ENCODE measurements around the gene EPHB1. TPM values are rescaled to one million over a fixed set of nuclear protein-coding genes. Genes with fewer than 3 reads are reported as not detected.
"Not testable (repeated sequence)": the region's sequence is repeated elsewhere in the genome, so short reads cannot be mapped to it uniquely, and the experiment has no call there.

The EPHB1 gene
- total RNA-seq, 3 donors from 2014 or later: 0.31 to 6.9 (median 0.64) TPM

DNA sequence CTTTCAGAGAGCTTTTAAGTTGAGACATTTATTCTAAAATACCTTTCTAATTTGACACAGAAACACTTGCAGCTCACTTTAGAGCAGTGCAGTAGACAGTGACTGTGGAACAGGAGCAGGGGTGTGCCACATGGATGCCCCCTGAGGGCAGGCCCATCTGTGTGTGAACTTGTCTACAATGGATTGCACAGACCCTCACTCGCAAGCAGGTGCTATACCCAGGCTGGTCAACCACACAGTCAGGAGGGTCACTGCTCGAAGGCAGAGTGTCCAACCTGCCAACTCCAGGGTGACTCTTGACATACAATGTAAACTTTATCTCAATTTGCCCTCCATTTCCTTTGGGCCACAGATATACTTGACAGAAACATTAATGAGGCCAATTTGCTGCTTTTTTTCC is 437.2 kb downstream of the EPHB1 start:
- DNase-seq: no peak
- ATAC-seq: no peak
- H3K36me3 ChIP-seq (ENCODE audit: low read depth): no peaks in the 10 kb centered on the region
- TF ChIP-seq, protein P1, sequence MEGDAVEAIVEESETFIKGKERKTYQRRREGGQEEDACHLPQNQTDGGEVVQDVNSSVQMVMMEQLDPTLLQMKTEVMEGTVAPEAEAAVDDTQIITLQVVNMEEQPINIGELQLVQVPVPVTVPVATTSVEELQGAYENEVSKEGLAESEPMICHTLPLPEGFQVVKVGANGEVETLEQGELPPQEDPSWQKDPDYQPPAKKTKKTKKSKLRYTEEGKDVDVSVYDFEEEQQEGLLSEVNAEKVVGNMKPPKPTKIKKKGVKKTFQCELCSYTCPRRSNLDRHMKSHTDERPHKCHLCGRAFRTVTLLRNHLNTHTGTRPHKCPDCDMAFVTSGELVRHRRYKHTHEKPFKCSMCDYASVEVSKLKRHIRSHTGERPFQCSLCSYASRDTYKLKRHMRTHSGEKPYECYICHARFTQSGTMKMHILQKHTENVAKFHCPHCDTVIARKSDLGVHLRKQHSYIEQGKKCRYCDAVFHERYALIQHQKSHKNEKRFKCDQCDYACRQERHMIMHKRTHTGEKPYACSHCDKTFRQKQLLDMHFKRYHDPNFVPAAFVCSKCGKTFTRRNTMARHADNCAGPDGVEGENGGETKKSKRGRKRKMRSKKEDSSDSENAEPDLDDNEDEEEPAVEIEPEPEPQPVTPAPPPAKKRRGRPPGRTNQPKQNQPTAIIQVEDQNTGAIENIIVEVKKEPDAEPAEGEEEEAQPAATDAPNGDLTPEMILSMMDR (IDR thresholded peaks at IDR 0.05): no peak
- intact Hi-C loops (cut with DNase I, micrococcal nuclease): no loop called here
- H3K4me1 ChIP-seq (ENCODE audit: low read depth): no peaks in the 10 kb centered on the region
- H3K9me3 ChIP-seq: no peaks in the 10 kb centered on the region
- no peak overlapping the region for H3K4me3 ChIP-seq

GRCh38 chr3:135233476-135233875 is 438.4 kb downstream of the EPHB1 start:
- H3K9me3 ChIP-seq; H3K4me3 ChIP-seq; H3K4me1 ChIP-seq (ENCODE audit: low read depth); H3K36me3 ChIP-seq (ENCODE audit: low read depth); DNase-seq; intact Hi-C loops (cut with DNase I, micrococcal nuclease); ATAC-seq: not testable (repeated sequence)

GRCh38 chr3:135235541-135235940 is 440.5 kb downstream of the EPHB1 start:
- Histone ChIP-seq H3K4me3 (no peak overlapping the region), H3K9me3 (no peaks in the 10 kb centered on the region), H3K36me3 (ENCODE audit: low read depth) (no peaks in the 10 kb centered on the region), H3K4me1 (ENCODE audit: low read depth) (no peaks in the 10 kb centered on the region)
- TF ChIP-seq, protein P1 (IDR thresholded peaks at IDR 0.05): no peak
- intact Hi-C loops (cut with DNase I, micrococcal nuclease): no loop called here
- DNase-seq (no peak), ATAC-seq (no peak)

DNA sequence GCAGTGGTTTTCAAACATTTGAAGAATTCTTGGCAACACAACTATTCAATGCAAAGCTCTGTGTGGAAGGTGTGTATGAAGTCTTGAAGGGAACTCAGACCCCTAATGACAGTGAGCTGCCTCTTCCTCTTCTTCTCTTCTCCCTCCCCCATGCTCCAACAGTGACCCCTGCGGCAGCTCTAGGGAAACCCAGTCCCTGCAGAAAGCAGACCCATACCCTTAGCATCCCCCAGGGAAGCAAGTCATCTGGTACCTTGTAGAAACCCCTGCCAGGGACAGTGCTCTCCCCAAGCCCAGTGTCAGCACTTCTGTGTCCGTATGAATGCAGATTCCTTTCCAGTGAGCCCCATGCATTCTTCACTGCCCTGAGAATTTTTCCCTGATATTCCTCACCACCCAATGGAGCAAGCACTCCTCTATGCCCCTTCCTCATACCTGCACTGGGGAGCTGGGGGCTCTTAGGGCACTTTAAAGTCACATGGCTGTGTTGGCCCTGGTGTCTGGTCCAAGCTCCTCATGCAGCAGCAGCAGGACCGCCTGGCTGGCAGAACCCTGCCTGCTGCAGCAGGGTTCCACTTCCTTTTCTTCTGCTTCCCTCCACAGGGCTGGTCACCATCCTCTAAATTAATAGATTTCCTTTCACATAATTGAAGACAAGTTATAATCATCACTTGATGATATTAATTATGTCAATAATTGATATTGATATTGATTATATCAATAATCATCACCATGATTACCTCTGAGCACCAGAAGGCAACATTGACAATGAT is 442.5 kb downstream of the EPHB1 start:
- no peak for ATAC-seq
- Histone ChIP-seq H3K4me3 (no peak overlapping the region), H3K4me1 (ENCODE audit: low read depth) (no peaks in the 10 kb centered on the region), H3K9me3 (no peaks in the 10 kb centered on the region), H3K36me3 (ENCODE audit: low read depth) (no peaks in the 10 kb centered on the region)
- intact Hi-C loops (cut with DNase I, micrococcal nuclease): no loop called here
- TF ChIP-seq, protein P1 (IDR thresholded peaks at IDR 0.05): no peak
- DNase-seq: no peak

DNA sequence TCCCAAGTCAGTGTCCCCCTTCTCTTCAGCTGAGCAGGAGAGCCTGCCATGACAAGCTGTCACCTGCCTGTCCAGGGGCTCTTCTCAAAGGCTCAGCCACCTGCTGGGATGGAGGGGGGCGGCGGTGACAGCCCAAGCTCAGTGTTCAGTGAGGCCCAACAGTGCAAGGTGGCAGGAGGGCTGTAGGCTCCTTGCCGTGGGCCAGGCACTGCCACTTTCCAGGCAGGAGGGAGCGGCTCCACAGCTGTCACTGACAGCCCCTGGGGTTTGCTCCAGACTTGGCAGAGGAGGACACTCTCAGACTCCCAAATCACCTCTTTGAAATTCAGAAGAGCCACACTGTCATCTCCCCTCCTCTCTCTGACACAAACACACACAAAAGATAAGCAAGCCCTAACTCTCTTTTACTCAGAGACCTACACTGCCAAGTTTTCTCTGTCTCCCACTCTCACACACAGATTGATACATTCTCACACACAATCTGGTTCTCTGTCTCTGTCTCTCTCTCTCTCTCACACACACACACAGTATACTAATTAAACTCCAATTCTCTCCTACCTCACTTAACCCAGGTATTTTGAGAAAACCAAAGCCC is 443.3 kb downstream of the EPHB1 start:
- TF ChIP-seq, protein P1 (IDR thresholded peaks at IDR 0.05): no peak
- intact Hi-C loops (cut with DNase I, micrococcal nuclease): no loop called here
- Histone ChIP-seq H3K4me1 (ENCODE audit: low read depth) (no peaks in the 10 kb centered on the region), H3K9me3 (no peaks in the 10 kb centered on the region), H3K4me3 (no peak overlapping the region), H3K36me3 (ENCODE audit: low read depth) (no peaks in the 10 kb centered on the region)
- DNase-seq: no peak
- ATAC-seq: no peak

- TF ChIP-seq, protein P1 (IDR thresholded peaks at IDR 0.05): no peak
- no peak for ATAC-seq
- intact Hi-C loops (cut with DNase I, micrococcal nuclease): no loop called here
- Histone ChIP-seq H3K36me3 (ENCODE audit: low read depth) (no peaks in the 10 kb centered on the region), H3K4me1 (ENCODE audit: low read depth) (no peaks in the 10 kb centered on the region), H3K9me3 (no peaks in the 10 kb centered on the region), H3K4me3 (no peak overlapping the region)
- no peak for DNase-seq
These were observed 444.0 kb downstream of the EPHB1 start for GRCh38 chr3:135238871-135239614.
